Stimulated activated CD8-positive, alpha-beta memory T cell treated with anti-CD3 and anti-CD28 coated beads, Interleukin-15, amount 100 ng/mL, for 4 hours (primary cell): ENCODE data around the gene HTRA1.

Experiments used
- DNase-seq, 2 donors: peaks; one replicate each; pipeline ENCODE4 v3.0.0-alpha.2; 2020; ENCODE audit warnings: low read depth in 2 of 2

The HTRA1 gene

DNA sequence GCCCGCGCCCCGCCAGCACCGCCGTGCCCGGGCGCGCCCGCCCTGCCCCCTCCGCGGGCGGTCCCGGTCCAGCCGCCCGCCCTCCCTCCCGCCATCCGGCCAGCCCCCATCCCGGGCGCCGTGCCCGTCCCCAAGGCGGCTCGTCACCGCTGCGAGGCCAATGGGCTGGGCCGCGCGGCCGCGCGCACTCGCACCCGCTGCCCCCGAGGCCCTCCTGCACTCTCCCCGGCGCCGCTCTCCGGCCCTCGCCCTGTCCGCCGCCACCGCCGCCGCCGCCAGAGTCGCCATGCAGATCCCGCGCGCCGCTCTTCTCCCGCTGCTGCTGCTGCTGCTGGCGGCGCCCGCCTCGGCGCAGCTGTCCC lies at the start of gene HTRA1:
Gene HTRA1, plus strand, starts transcription at position 187 of the 362 bp plus-strand sequence. Its CDS starts 100 bp downstream, at position 287.
- DNase-seq: no peak

DNA sequence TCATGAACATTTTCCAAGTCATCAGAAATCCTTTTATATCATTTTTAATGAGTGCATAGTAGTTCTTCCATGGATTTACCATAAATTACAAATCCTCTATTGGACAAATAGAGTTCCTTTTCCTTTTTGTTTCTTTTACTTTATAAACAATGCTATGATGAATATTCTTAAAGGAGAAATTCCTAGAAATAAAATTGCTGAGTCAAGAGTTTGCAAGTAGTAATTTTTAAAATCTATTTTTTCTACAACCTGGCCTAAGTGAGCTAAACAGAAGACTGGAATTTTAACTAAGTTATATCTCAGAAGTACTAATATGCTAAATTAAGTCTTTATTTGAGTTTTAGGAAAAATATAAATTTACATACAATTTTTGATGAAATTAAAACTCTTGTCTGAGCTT lies 48.0 kb upstream of the HTRA1 start:
- DNase-seq: no peak

DNA sequence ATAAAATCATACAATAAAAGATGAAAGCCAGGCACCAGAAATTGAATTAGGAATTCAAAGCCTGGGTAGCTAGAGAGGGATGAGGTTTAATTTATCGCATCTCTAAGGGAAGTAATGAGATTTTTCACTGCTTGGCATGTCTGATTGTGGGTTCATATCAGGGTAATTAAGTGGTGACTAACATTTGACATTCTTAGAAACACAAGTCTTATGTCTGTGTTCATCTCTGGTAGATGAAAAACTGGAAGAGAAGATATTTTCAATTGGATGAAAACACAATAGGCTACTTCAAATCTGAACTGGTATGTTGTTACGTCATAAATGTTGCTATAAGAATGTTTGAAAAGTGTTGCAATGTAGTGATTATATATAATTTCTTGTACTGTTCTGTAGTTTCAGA lies 43.7 kb upstream of the HTRA1 start:
- no peak for DNase-seq

DNA sequence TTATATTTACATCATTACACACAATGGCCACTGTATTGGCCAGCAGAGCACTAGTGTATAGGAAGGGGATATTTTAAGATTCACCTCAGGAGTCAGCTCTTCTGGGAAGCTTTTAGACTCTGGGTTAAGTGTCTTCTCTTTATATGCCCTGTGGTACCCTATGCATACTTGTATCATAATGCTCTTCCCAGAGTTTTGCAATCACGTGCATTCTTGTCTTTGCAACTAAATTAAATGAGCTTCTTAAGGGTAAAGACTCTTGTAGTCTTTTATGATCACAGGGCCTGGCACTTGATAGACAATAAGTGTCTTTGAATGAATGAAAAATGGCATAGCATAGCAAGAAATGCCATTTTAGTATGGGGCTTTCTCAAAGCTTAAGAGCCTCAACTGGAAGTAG lies 42.3 kb upstream of the HTRA1 start:
- no peak for DNase-seq

DNA sequence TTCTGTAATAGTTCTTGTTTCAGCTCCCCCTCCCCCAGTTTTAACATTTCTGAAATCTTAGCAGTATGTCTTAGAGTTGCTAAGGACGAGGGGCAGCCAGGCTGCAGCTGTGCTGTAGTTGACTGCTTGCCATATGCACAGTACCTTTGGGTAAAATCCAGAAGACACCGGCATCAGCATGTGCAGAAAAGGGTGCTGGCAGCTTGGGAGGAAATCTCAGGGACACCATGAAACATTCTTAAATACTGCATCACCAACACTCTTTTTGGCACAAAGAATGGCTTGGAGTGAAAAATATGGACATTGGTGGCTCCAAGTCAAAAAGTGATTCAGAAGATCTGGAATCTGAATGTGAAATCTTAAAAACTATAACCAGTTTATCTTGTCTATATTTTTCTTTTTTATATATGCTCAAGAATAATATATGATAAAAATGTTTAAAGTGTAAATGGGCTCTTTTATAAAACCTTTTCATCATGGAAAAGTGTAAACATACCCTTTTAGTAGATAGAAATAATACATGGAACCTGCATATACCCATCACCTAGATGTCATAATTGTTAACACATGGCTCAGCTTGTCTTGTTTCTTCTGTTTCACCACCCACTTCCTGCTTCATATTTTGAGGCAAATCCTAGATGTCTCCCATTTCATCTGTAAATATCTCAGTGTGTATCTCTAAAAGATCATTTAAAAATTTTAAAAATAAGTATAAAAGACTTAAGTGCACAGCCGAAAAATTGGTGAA lies 41.3 kb upstream of the HTRA1 start:
- DNase-seq: no peak

DNA sequence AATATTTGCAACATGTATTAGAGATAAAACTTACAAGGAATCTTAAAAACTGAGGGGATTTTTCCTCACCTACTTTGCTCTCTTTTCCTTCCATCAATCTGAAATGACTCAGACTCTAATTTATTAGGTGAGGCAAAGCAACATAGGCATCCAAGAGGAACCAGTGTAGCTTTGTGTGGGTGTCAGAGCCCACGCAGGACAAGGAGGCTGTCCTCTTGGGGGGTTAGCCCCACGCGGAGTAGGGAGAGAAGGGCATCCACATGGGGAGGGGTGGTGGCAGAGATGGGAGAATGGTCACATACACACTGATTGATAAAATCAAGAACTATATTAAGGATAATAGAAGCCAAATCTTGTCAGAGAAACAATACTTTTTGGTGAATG lies 40.7 kb upstream of the HTRA1 start:
- no peak for DNase-seq

DNA sequence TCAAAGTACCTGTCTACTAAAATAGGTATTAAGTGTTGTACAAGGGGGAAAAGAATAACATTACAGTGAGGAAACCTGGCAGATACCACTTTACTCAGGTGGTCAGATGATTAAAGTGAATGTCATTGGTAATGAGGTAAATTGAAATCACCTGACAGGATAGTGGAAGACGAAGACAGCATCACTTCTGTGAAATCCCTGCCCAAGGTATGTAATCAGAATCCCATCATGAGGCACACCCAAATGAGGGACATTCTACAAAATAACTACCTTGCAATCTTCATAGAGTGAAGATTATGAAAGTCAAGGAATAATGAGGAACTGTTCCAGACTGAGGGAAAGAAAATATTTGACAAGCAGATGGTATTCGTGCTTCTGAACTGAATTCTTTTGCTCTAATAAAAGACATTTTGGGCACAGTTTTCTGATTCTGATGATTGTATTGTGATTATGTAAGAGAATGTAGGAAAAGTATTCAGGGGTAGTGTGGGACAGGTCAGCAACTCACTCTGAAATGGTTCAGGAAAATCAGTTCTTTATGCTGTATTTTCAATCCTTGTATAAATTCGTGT lies 40.2 kb upstream of the HTRA1 start:
- no peak for DNase-seq

DNA sequence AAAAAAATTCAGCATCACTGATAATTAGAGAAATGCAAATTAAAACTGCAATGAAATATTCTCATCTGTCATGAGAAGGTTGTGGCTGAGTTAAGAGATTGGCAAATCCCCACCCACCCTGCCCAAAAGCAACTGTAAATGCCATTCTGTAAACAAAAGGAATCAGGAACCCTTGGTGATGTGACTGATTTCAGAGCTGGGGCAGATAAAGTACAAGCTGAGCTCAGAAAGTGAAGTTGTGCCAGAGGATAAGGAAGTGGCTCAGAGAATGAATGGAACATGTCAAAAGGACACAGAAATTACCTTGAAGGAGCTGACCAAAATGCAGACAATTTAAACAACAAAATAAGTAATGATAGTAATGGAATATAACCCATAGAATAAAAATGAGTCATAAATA lies 39.6 kb upstream of the HTRA1 start:
- no peak for DNase-seq

DNA sequence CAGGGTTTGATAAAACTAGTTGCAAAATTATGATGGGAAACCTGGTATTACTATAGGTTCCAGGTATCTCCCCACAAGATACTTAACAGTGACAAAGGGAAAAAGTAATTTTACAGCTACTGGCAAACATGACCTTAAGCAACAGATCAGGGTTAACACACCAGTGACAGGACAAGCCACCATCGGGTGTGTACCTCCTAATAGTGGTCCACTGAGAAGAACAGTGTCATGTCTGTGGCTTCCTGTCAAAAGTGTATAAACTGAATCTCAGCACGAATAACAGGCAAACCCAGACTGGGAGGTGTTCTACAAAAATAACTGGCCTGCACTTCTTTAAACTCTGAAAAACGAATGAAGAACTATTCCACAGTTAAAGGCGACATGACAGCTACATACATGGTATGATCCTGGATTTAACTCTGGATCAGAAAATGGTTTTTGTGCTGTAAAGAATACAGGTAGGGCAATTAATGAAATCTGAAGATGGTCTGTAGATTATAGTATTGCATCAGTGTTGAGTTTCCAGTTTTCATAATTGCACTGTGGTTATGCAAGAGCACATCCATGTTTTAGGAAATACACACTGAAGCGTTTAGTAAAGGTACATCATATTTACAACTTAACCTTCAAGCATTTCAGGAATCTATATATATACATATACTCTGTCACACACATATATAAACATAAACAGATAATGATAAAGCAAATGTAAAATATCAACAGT lies 38.9 kb upstream of the HTRA1 start:
- no peak for DNase-seq

DNA sequence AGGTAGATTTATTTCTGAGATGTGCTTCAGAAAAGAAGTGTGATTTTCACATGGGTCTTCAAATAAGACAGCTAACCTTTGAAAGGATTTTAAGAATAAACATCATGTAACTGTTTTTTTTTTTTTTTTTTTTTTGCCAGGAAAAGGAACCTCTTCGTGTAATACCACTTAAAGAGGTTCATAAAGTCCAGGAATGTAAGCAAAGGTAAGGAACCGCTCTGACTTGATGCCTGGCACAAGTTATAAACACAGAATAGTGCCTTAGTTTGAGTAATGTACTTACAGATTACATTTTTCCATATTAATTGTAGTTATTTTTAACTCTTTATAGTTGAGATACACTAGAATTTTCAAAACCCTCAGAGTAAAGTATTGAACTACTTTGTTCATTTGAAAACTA lies 37.3 kb upstream of the HTRA1 start:
- DNase-seq: no peak

DNA sequence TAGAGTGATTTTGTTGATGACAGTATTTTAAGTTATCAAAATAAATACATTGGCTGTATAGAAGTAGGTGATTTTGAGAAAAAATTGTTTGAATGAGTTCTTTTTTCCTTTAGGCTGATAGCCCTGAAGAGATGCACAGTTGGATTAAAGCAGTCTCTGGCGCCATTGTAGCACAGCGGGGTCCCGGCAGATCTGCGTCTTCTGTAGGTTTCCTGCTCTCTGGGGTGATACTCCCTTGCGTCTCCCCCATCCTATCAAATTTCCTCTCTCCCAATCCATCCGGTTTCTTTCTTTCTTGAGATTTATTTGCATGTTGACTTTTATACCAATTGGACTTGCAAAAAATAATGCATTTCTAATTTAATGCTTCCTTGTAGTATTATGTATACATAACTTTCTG lies 34.5 kb upstream of the HTRA1 start:
- no peak for DNase-seq

DNA sequence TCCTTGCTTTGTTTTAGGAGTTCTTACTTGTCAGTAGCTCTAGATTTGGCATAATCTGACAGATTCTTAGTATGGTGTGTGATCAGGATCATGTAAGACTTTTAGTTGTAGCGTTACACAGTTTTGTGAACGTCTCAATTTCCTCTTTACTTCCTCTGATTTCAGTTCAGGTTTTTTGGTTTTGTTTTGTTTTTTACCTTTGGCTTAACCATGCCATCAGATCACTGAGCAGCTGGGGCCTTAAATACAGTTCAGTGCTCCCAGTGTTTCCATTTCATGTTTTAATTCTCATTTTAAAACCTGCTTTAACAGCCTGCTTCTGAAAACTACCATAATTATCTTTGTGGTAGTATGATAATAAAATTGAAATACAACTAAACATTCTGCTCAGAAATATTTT lies 34.1 kb upstream of the HTRA1 start:
- no peak for DNase-seq

DNA sequence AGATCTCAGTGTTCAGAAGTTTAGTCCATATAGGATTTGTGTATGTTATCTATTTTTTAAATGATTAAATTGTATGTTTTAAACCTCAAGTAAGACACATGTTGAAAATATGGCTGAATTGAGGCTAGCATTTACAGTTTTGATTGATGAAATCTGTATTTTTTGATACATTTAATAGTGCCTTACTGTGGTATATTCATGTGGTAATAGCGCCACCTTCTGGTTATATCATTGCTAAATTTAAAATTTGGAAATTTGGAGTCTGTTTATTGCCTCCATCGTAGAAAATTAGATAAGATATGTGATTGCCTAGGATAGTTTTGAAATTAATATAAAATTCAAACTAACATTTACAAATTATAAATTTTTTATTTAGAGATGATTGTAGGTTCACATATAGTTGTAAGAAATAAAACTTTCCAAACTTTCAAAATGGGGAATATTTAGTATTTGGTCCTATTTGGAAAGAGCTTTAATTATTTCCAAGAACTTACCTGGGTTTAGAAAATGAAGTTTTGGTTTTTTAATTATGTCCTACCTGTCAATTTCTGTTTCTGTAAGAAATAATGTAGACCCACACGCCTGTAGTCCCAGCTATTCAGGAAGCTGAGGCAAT lies 26.0 kb upstream of the HTRA1 start:
- no peak for DNase-seq

DNA sequence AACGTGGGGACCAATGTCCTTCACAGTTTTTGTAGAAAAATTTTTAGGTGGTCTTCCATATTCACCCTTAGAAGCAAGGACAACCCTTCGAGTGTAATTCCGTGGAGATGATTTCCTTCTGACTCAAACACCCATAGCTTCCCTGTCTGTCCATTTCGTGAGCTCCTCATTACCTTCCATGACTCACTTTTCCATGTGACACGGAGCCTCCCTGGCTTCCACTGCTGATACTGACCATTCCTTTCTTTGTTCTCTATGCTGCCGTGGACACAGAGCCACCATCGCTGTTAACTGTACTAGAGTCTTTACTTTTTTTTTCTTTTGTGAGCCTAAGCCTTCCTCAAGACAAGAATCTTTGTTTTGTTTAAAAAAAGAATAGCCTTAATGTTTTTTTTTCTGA lies 19.4 kb upstream of the HTRA1 start:
- DNase-seq: no peak

DNA sequence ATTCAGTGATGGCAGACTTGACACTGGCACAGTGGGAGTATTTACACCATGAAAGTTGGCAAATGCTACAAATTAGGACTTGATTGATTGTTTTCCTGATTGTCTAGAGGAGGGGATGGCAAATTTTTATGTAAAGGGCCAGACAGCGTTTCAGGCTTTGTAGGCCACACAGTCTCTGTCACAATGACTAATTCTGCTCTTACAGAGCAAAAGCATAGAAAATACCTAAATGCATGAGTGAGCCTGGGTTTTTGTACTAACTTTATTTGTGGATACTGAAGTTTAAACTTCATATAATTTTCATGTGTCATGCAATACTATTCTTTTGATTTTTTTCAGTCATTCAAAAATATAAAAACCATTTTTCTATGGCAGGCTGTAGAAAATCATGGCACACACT lies 15.9 kb upstream of the HTRA1 start:
- DNase-seq: no peak

DNA sequence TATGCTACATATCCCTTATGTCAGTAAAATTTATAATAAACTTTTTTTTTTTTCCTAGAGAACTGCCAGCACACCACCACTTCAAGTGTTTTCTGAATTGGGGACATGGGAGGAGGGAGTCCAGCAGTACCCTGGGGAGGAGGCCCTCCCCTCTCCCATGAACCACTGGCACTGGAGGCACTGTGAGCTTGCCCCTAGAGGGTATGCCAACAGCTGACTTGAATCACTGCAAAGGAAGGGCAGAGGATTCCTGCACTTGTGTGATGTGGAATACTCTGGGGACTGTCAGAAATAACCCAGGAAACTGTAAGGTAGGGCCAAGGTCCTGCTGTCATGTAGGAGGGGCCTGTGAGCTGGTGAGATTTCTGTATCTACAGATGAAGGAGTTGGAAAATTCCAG lies 15.4 kb upstream of the HTRA1 start:
- DNase-seq: no peak

DNA sequence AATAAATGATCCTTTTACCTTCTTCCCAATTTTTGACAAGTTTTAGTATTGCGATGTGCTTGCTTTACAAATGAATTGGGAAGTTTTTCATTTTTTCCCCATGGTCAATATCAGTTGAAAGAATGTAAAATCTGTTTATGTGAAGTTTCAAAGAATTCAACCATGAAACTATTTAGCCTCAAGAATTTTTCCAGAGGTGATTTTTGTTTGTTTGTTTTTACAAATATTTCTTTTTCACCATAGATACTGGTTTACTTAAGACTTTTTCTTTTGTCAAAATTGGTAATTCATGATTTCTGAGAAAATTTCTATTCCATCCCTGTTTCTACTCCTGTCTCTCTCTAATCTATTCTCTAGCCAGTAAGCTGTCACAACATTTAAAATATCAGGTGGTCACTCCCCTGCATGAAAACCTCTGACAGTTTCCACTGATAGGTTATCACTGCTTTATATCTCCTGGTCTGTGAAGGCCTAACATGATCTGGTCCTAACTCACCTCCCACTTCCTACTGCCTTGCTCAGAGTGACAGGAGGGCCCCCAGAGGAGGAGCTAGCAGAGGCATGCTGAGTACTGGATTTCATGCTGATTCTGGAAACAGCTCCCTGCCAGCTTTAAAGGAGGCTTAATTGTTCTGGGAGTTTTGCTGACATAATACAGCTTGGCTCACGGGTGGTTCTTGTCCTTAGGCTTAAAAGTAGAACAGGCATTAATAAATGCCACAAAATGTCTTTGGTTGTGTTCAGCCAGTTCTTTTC lies 14.5 kb upstream of the HTRA1 start:
- DNase-seq: no peak

DNA sequence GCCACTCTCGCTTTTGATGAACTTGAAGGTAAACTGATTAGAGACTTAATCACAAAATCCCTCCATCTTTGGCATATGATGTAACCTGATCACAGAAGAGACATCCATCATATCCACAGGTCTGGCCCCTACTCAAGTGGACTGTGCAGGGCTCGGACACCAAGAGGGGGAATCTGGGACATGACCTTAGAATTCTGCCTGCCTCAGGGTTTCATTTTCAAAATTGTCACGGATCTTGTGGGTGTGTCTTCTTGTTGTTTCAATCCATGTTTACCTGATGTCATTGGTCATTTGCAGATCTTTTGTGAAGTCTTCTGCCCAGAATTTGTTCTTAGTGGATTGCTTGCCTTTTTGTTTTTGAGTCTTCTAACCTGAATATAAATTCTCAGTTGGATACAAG lies 12.8 kb upstream of the HTRA1 start:
- DNase-seq: no peak

DNA sequence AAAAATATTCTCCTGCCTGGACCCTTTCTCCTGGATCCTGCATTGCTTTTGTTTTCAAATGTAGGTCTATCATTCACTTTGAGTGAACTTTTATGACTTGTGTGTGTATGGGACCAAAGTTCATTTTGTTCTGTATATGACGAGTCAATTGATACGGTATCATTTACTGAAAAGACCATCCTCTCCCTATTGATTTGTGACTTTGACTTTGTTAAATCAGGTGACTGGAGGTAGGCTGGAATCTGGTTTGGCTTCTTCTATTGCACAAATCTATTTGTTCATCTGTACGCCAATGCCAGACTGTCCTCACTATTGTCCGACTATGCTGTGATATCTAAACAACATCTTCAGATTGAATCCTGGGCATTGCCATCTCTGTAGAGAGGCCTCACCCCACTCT lies 12.2 kb upstream of the HTRA1 start:
- no peak for DNase-seq

DNA sequence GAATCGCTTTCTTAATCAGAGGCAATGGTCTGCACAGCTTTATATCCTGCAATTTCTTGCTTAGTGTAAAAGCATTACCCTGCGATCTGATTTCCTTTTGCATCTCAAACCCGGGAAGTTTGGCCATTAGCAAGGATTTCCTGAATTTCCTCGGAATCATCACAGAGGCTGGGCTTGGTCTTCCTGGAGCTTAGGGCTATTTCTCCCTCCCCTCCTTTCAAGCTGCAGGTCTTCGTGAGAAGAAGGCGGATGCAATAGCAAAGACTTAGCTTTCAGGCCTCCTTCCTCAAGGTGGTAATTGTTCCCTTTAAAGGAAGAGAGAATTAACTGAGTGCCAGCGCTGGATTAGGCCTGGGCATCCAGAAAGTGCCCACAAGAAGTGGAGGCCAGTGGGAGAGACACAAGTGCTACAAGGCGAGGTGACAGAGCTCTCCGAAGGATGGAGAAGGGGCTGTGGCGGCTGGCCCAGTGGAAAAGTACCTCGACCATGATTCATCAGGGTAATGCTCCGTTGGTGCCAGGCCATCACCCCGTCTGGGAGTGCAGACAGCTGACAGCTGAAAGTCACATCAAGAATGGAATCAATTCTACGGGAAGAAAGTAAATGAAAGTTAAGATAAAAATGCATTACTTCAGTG lies 10.9 kb upstream of the HTRA1 start:
- no peak for DNase-seq

DNA sequence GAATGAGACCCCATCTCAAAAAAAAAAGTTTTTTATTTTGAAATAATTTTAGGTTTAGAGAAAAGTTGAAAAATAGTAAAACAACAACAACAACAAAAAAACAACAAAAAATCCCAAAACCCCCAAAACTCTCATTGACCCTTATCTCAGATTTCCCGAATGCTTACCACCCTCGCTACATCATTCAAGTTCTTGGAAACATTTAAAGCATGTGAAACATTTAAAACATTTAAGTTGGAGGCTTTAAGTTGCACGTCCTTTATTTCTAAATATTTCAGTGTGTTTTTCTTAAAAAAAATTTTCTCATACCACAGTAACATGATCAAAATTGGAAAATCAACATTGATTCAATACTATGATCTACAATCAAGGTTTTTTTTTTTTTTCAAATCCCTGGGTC lies 7.3 kb upstream of the HTRA1 start:
- DNase-seq: no peak

DNA sequence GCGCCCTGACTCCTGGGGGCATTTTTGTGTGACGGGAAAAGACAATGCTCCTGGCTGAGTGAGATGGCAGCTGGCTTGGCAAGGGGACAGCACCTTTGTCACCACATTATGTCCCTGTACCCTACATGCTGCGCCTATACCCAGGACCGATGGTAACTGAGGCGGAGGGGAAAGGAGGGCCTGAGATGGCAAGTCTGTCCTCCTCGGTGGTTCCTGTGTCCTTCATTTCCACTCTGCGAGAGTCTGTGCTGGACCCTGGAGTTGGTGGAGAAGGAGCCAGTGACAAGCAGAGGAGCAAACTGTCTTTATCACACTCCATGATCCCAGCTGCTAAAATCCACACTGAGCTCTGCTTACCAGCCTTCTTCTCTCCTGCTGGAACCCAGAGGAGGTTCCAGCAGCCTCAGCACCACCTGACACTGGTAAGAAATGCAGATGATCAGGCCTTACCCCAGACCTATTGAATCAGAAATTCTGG lies 6.7 kb upstream of the HTRA1 start, which contains the start of gene ARMS2:
Gene ARMS2, plus strand, starts transcription at position 51 of the 478 bp plus-strand sequence. Its CDS starts 75 bp downstream, at position 126.
- no peak for DNase-seq
